H1 (cell line): ENCODE measurements around the gene POLR2I. TPM values are rescaled to one million over a fixed set of nuclear protein-coding genes. Genes with fewer than 3 reads are reported as not detected.

Source experiments
- CTCF ChIA-PET: fragments of 300-600 bp; sonication (Branson Sonifier 250); formaldehyde crosslinking; loops from one replicate; lab custom pipeline; 2021; ENCODE audit not compliant: partially characterized antibody; lab: Charles Lee
- POLR2A ChIA-PET: fragments of 300-600 bp; sonication (Branson Sonifier 250); formaldehyde crosslinking; loops from one replicate; lab custom pipeline; 2021; ENCODE audit warnings: inconsistent platforms; ENCODE audit not compliant: partially characterized antibody; lab: Charles Lee
- DNase-seq, 2 experiments: peaks; one replicate each; pipeline versions ENCODE4 v3.0.0 to v3.0.0-alpha.2; 2010 to 2022; ENCODE audit warnings: low spot score in 2 of 2, low read depth in 1 of 2, mixed read lengths in 1 of 2
- FAIRE-seq: peaks from 2 replicates; lab custom pipeline; 2011; peaks lifted over from hg19 to GRCh38; lab: Jason Lieb, UNC
- H2AFZ ChIP-seq: 2 replicates; pipeline ENCODE4 v1.8.1; 2012; ENCODE audit warnings: low read length, inconsistent platforms
- H2AK5ac ChIP-seq: 2 replicates; pipeline ENCODE4 v1.6.1; 2013; ENCODE audit warnings: low read depth, low read length
- H2BK120ac ChIP-seq: replicated peaks from 2 replicates; pipeline ENCODE3; 2013; ENCODE audit warnings: low read depth, low read length, inconsistent platforms
- H2BK12ac ChIP-seq: 2 replicates; pipeline ENCODE4 v1.6.1; 2013; ENCODE audit warnings: low read depth, low read length
- H2BK15ac ChIP-seq: 2 replicates; pipeline ENCODE4 v1.6.1; 2013; ENCODE audit warnings: low read length
- H2BK20ac ChIP-seq: 2 replicates; pipeline ENCODE4 v1.6.1; 2013; ENCODE audit warnings: low read length
- H2BK5ac ChIP-seq: 2 replicates; pipeline ENCODE4 v1.6.1; 2013; ENCODE audit warnings: low read depth, low read length
- H3K14ac ChIP-seq: 2 replicates; pipeline ENCODE4 v1.6.1; 2013; ENCODE audit warnings: inconsistent platforms; ENCODE audit not compliant: insufficient read length
- H3K18ac ChIP-seq: 2 replicates; pipeline ENCODE4 v1.6.1; 2013; ENCODE audit warnings: low read length; ENCODE audit errors: extremely low read depth
- H3K23ac ChIP-seq: 2 replicates; pipeline ENCODE4 v1.6.1; 2013; ENCODE audit warnings: inconsistent platforms; ENCODE audit not compliant: insufficient read length
- H3K23me2 ChIP-seq: 2 replicates; pipeline ENCODE4 v1.6.1; 2013; ENCODE audit warnings: low read depth, low read length
- H3K27ac ChIP-seq: 2 replicates; pipeline ENCODE4 v1.6.1; 2011; ENCODE audit warnings: low read depth, low read length, inconsistent platforms
- H3K27me3 ChIP-seq, 4 experiments: replicated peaks in 1 of 4; 1 replicate in 1 of 4; 2 replicates in 3 of 4; pipeline versions ENCODE4 v1.6.1 to v1.8.1; 2011 to 2013; ENCODE audit warnings: low read length in 3 of 4, mild to moderate bottlenecking in 3 of 4, inconsistent platforms in 2 of 4, mixed read lengths in 2 of 4, moderate library complexity in 1 of 4; ENCODE audit not compliant: control insufficient read depth in 3 of 4, insufficient read depth in 3 of 4; ENCODE audit errors: extremely low read depth in 1 of 4
- H3K36me3 ChIP-seq, 4 experiments: 2 replicates each; pipeline versions ENCODE4 v1.6.1 to v1.8.1; 2011 to 2013; ENCODE audit warnings: mild to moderate bottlenecking in 4 of 4, low read length in 3 of 4, moderate library complexity in 2 of 4, control low read depth in 1 of 4, inconsistent platforms in 1 of 4; ENCODE audit not compliant: insufficient read depth in 4 of 4, control insufficient read depth in 2 of 4
- H3K4ac ChIP-seq: replicated peaks from 2 replicates; pipeline ENCODE3; 2013; ENCODE audit warnings: low read length, low read depth, mixed read lengths, inconsistent platforms; ENCODE audit not compliant: insufficient read length
- H3K4me1 ChIP-seq, 4 experiments: replicated peaks in 1 of 4; 1 replicate in 1 of 4; 2 replicates in 3 of 4; pipeline versions ENCODE4 v1.6.1 to v1.8.1; 2011 to 2013; ENCODE audit warnings: low read length in 3 of 4, inconsistent platforms in 2 of 4, mixed read lengths in 1 of 4; ENCODE audit not compliant: insufficient read depth in 4 of 4, control insufficient read depth in 3 of 4
- H3K4me2 ChIP-seq, 2 experiments: 2 replicates each; pipeline versions ENCODE4 v1.6.1 to v1.8.1; 2011 to 2013; ENCODE audit warnings: low read depth in 2 of 2, low read length in 2 of 2, control low read depth in 1 of 2, inconsistent platforms in 1 of 2, mild to moderate bottlenecking in 1 of 2; ENCODE audit not compliant: insufficient read depth in 1 of 2
- H3K4me3 ChIP-seq, 4 experiments: fragments of 200-600, 300-600 bp in 1 of 4; sonication (generic), shearing (Covaris generic), sonication (Bioruptor Twin) in 1 of 4; 2 replicates each; pipeline versions ENCODE4 v1.5.1 to v1.8.1; 2011 to 2016; ENCODE audit warnings: low read length in 4 of 4, low read depth in 3 of 4, control low read depth in 2 of 4, inconsistent platforms in 2 of 4, mild to moderate bottlenecking in 2 of 4, mixed read lengths in 1 of 4, moderate library complexity in 1 of 4; ENCODE audit not compliant: insufficient read depth in 2 of 4; ENCODE audit errors: extremely low read depth in 1 of 4
- H3K56ac ChIP-seq: replicated peaks from 2 replicates; pipeline ENCODE3; 2013; ENCODE audit warnings: low read depth, mild to moderate bottlenecking, mixed read lengths, low read length, inconsistent platforms; ENCODE audit not compliant: insufficient read length
- H3K79me1 ChIP-seq: 2 replicates; pipeline ENCODE4 v1.6.1; 2013; ENCODE audit warnings: low read depth, low read length, control low read depth
- H3K79me2 ChIP-seq, 2 experiments: 2 replicates each; pipeline versions ENCODE4 v1.6.1 to v1.8.1; 2012 to 2013; ENCODE audit warnings: low read length in 2 of 2, mild to moderate bottlenecking in 2 of 2, inconsistent platforms in 1 of 2; ENCODE audit not compliant: insufficient read depth in 2 of 2, control insufficient read depth in 1 of 2
- H3K9ac ChIP-seq, 4 experiments: replicated peaks in 1 of 4; 1 replicate in 1 of 4; 2 replicates in 3 of 4; pipeline versions ENCODE4 v1.6.1 to v1.8.1; 2011 to 2013; ENCODE audit warnings: low read depth in 3 of 4, low read length in 3 of 4, control low read depth in 2 of 4, mild to moderate bottlenecking in 2 of 4, moderate library complexity in 2 of 4, inconsistent platforms in 1 of 4; ENCODE audit errors: extremely low read depth in 1 of 4
- H3K9me3 ChIP-seq, 2 experiments: 2 replicates each; pipeline versions ENCODE4 v1.6.1 to v1.8.1; 2012 to 2013; ENCODE audit warnings: mild to moderate bottlenecking in 2 of 2, moderate library complexity in 2 of 2, control low read depth in 1 of 2, inconsistent platforms in 1 of 2, low read depth in 1 of 2, low read length in 1 of 2, mixed read lengths in 1 of 2; ENCODE audit not compliant: insufficient read depth in 2 of 2
- H4K20me1 ChIP-seq, 2 experiments: replicated peaks in 1 of 2; 2 replicates each; pipeline versions ENCODE3 to v1.8.1; 2011 to 2013; ENCODE audit warnings: inconsistent platforms in 2 of 2, low read length in 2 of 2, mild to moderate bottlenecking in 1 of 2; ENCODE audit not compliant: insufficient read depth in 2 of 2, control insufficient read depth in 1 of 2
- H4K5ac ChIP-seq: 2 replicates; pipeline ENCODE4 v1.6.1; 2013; ENCODE audit warnings: low read length, low read depth, mixed read lengths, inconsistent platforms; ENCODE audit not compliant: insufficient read length
- H4K8ac ChIP-seq: 2 replicates; pipeline ENCODE4 v1.8.0; 2013; ENCODE audit warnings: mild to moderate bottlenecking, moderate library complexity, low read length, inconsistent platforms; ENCODE audit not compliant: insufficient read depth; ENCODE audit errors: extremely low read depth
- H4K91ac ChIP-seq: replicated peaks from 2 replicates; pipeline ENCODE3; 2013; ENCODE audit warnings: low read length, mixed read lengths, inconsistent platforms; ENCODE audit not compliant: insufficient read length
- KDM1A ChIP-seq: fragments of 200-600, 300-600 bp; sonication (generic); IDR thresholded peaks from 2 replicates; pipeline ENCODE4 v1.7.1; 2016; ENCODE audit warnings: mild to moderate bottlenecking, low read length, borderline replicate concordance
- KDM5A ChIP-seq: fragments of 200-600 bp; IDR thresholded peaks from 2 replicates; pipeline ENCODE4 v1.7.1; 2012; ENCODE audit warnings: mild to moderate bottlenecking, low read length, inconsistent platforms, mixed read lengths
- RFX5 ChIP-seq: IDR thresholded peaks from 2 replicates; pipeline ENCODE4 v1.6.1; 2011; ENCODE audit warnings: low read depth, low read length, improper control_type of control experiment, borderline replicate concordance
- SIN3A ChIP-seq, 2 experiments: IDR thresholded peaks in 1 of 2; conservative IDR thresholded peaks in 1 of 2; 2 replicates each; pipeline ENCODE4 v1.6.1; 2011 to 2012; ENCODE audit warnings: low read length in 2 of 2, improper control_type of control experiment in 1 of 2, low read depth in 1 of 2, mild to moderate bottlenecking in 1 of 2
- SIRT6 ChIP-seq: IDR thresholded peaks from one replicate; pipeline ENCODE4 v1.7.1; 2012; ENCODE audit warnings: low read length, inconsistent platforms
- SP4 ChIP-seq: IDR thresholded peaks from 2 replicates; pipeline ENCODE4 v1.6.1; 2012; ENCODE audit warnings: low read length, inconsistent platforms
- SRF ChIP-seq: IDR thresholded peaks from 2 replicates; pipeline ENCODE4 v1.6.1; 2011; ENCODE audit warnings: mild to moderate bottlenecking, low read depth, low read length, moderate library complexity
- TBP ChIP-seq: IDR thresholded peaks from 2 replicates; pipeline ENCODE4 v1.6.1; 2011; ENCODE audit warnings: low read depth, low read length, improper control_type of control experiment
- WGBS, 2 experiments: shearing (Covaris generic) in 1 of 2; methylation state at CpG; one replicate each; pipeline versions ENCODE4 v1.1.6 to v1.1.7; 2013 to 2015; ENCODE audit warnings: low lambda C conversion rate in 2 of 2, mixed read lengths in 2 of 2, inconsistent platforms in 1 of 2, low coverage in 1 of 2, missing lambda C conversion rate in 1 of 2; ENCODE audit not compliant: insufficient replicate concordance in 2 of 2, insufficient coverage in 1 of 2, insufficient read length in 1 of 2; ENCODE audit errors: extremely low coverage in 1 of 2, missing lambda C conversion rate in 1 of 2; 5-methylcytosine and 5-hydroxymethylcytosine counted together
- polyA plus RNA-seq, 7 experiments: library from polyadenylated mRNA; depleted of rRNA in 3 of 7; stranded (reverse) in 5 of 7; unstranded in 2 of 7; fragments of >200 nt in 5 of 7; fragments of 200-250 nt in 2 of 7; gene quantifications; 1 replicate in 5 of 7; 2 replicates in 1 of 7; 4 replicates in 1 of 7; pipeline versions ENCODE4 v1.2.1 to v1.2.3, GENCODE V29; 2011 to 2013; ENCODE audit warnings: missing spikeins in 2 of 7, mixed read lengths in 2 of 7
- total RNA-seq: library from RNA; stranded (reverse); fragmentation: NEBNext Ultra II Directional; extraction: Animal tissue kit (Norgen Biotek cat#: 25700); gene quantifications from 2 replicates; pipeline ENCODE4 v1.2.1, GENCODE V29; 2021
- TF ChIP-seq, protein P1 (sequence below), 3 experiments: IDR thresholded peaks; 1 replicate in 2 of 3; 2 replicates in 1 of 3; pipeline versions ENCODE4 v1.5.1 to v1.6.1; 2011; ENCODE audit warnings: low read length in 3 of 3, mild to moderate bottlenecking in 3 of 3, inconsistent platforms in 2 of 3, low read depth in 1 of 3, moderate library complexity in 1 of 3; ENCODE audit not compliant: insufficient read depth in 1 of 3; ENCODE audit errors: control extremely low read depth in 1 of 3

The POLR2I gene
- total and polyA plus RNA-seq, 2 of the 8 experiments (the other 6 are each of a cell fraction or from before 2014, with no cell fraction given), result 143 to 150 TPM

GRCh38 chr19:36139120-36139472 lies 24.4 kb upstream of the POLR2I start:
- H4K8ac ChIP-seq, result no peak overlapping the region; the same call in 1 of the 2 replicates
- H3K14ac ChIP-seq, result no peak overlapping the region
- DNase-seq (no peak), FAIRE-seq (no peak)
- H4K5ac ChIP-seq, result no peak overlapping the region
- POLR2A ChIA-PET, result interaction anchor here (0.6 to 2.0 kb wide), 12 partner anchors 10 to 1260 kb away, joined by 3 to 13 read pairs (median 4); partner anchors contain the start of genes THAP8, WDR62, ZNF146 and ZNF565
- no peak overlapping the region for H2BK12ac ChIP-seq
- no peak overlapping the region for H2BK15ac ChIP-seq
- 79% methylated on average over 5 of the region's 7 CpGs; no CpG with 5 or more reads in 1 of the 2 experiments for WGBS, 2 experiments
- no peaks in the 10 kb centered on the region for H3K27me3 ChIP-seq
- peaks cover 6 to 11% (median 9%) of the 10 kb centered on the region in 4 experiments; a peak in 7 of 8 replicates for H3K36me3 ChIP-seq
- H3K4me2 ChIP-seq, result peak overlapping the region; percentile 70 to 96
- H3K4ac ChIP-seq, result no peak overlapping the region
- no peak for TF ChIP-seq KDM5A
- no peak for TF ChIP-seq RFX5
- no peak for TF ChIP-seq TBP
- TF ChIP-seq SP4, result no peak
- no peak for TF ChIP-seq SIN3A (conservative IDR thresholded peaks at IDR 0.05 in 1 of 2, IDR thresholded peaks at IDR 0.05 in 1 of 2; ENCODE audit: low read depth in 1 of 2, low read length in 2 of 2)
- TF ChIP-seq SRF, result no peak
- no peak for TF ChIP-seq SIRT6
- TF ChIP-seq, protein P1, sequence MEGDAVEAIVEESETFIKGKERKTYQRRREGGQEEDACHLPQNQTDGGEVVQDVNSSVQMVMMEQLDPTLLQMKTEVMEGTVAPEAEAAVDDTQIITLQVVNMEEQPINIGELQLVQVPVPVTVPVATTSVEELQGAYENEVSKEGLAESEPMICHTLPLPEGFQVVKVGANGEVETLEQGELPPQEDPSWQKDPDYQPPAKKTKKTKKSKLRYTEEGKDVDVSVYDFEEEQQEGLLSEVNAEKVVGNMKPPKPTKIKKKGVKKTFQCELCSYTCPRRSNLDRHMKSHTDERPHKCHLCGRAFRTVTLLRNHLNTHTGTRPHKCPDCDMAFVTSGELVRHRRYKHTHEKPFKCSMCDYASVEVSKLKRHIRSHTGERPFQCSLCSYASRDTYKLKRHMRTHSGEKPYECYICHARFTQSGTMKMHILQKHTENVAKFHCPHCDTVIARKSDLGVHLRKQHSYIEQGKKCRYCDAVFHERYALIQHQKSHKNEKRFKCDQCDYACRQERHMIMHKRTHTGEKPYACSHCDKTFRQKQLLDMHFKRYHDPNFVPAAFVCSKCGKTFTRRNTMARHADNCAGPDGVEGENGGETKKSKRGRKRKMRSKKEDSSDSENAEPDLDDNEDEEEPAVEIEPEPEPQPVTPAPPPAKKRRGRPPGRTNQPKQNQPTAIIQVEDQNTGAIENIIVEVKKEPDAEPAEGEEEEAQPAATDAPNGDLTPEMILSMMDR (IDR thresholded peaks at IDR 0.05; ENCODE audit: control extremely low read depth in 1 of 3, insufficient read depth in 1 of 3, low read depth in 1 of 3, low read length in 3 of 3), result no peak
- TF ChIP-seq KDM1A, result no peak
- 0 out of 2 replicates have a peak overlapping the region, but pooled peaks have one; percentile 82 for H2BK5ac ChIP-seq
- H3K79me1 ChIP-seq, result peaks cover 3% of the 10 kb centered on the region
- peaks cover 13% of the 10 kb centered on the region; the same call in 1 of the 2 replicates for H3K23me2 ChIP-seq
- H2AK5ac ChIP-seq, result no peak overlapping the region
- H4K91ac ChIP-seq, result no peak overlapping the region
- no peaks in the 10 kb centered on the region for H3K9me3 ChIP-seq
- H3K9ac ChIP-seq, result peak overlapping the region in 3 of 4 experiments; percentile 1 to 54 (median 32); a peak in 4 of 7 replicates
- H3K27ac ChIP-seq, result 0 out of 2 replicates have a peak overlapping the region, but pooled peaks have one; percentile 36
- CTCF ChIA-PET, result interaction anchor here (1.0 to 2.7 kb wide), 4 partner anchors 11 to 34 kb away, joined by 3 to 18 read pairs (median 6); no protein-coding TSS in a partner anchor
- H3K56ac ChIP-seq, result no peak overlapping the region
- no peak overlapping the region for H2BK120ac ChIP-seq
- H3K18ac ChIP-seq, result no peak overlapping the region
- H3K23ac ChIP-seq, result no peak overlapping the region
- peaks cover 0 to 3% of the 10 kb centered on the region in 2 experiments for H4K20me1 ChIP-seq
- H3K4me1 ChIP-seq, result peaks cover 0 to 6% (median 5%) of the 10 kb centered on the region in 4 experiments; a peak in 3 of 7 replicates
- H3K79me2 ChIP-seq, result peaks cover 0 to 12% of the 10 kb centered on the region in 2 experiments; a peak in 1 of 4 replicates
- peak overlapping the region; percentile 89 to 98 (median 97) for H3K4me3 ChIP-seq
- H2BK20ac ChIP-seq, result no peak overlapping the region
- H2AFZ ChIP-seq, result no peak overlapping the region
